Endodermal cell (in vitro differentiated cells): ENCODE measurements around the gene LAIR1. TPM values are rescaled to one million over a fixed set of nuclear protein-coding genes. Genes with fewer than 3 reads are reported as not detected.

Experiments used
- DNase-seq: peaks from one replicate; pipeline ENCODE4 v3.0.0-alpha.2; 2017
- H3K27ac ChIP-seq: 2 replicates; pipeline ENCODE4 v1.5.1; 2013; ENCODE audit warnings: mild to moderate bottlenecking, low read depth, low read length, moderate library complexity
- H3K27me3 ChIP-seq: 2 replicates; pipeline ENCODE4 v1.6.1; 2013; ENCODE audit warnings: mild to moderate bottlenecking, low read length, moderate library complexity; ENCODE audit not compliant: insufficient read depth, control insufficient read depth, poor library complexity, severe bottlenecking
- H3K36me3 ChIP-seq: 2 replicates; pipeline ENCODE4 v1.7.0; 2013; ENCODE audit warnings: mild to moderate bottlenecking, low read length, moderate library complexity; ENCODE audit not compliant: control insufficient read depth, insufficient read depth
- H3K4me1 ChIP-seq: one replicate; pipeline ENCODE4 v1.7.0; 2013; ENCODE audit warnings: low read length; ENCODE audit not compliant: control insufficient read depth, insufficient read depth
- H3K4me3 ChIP-seq: 2 replicates; pipeline ENCODE4 v1.5.1; 2013; ENCODE audit warnings: mild to moderate bottlenecking, low read length, moderate library complexity
- H3K9ac ChIP-seq: 2 replicates; pipeline ENCODE4 v1.6.1; 2013; ENCODE audit warnings: mild to moderate bottlenecking, low read length, moderate library complexity; ENCODE audit not compliant: poor library complexity, severe bottlenecking; ENCODE audit errors: extremely low read depth
- H3K9me3 ChIP-seq: 2 replicates; pipeline ENCODE4 v1.6.1; 2013; ENCODE audit warnings: mild to moderate bottlenecking, low read length, moderate library complexity; ENCODE audit not compliant: control insufficient read depth
- H3K27ac Mint-ChIP-seq: 2 replicates; pipeline ENCODE4 v1.8.0; 2020; ENCODE audit warnings: mixed read lengths
- H3K27me3 Mint-ChIP-seq: 2 replicates; pipeline ENCODE4 v1.8.0; 2021; ENCODE audit warnings: mild to moderate bottlenecking, mixed read lengths; ENCODE audit not compliant: insufficient read depth
- H3K36me3 Mint-ChIP-seq: 2 replicates; pipeline ENCODE4 v1.8.0; 2020; ENCODE audit warnings: low read depth, mixed read lengths
- H3K4me1 Mint-ChIP-seq: 2 replicates; pipeline ENCODE4 v1.8.0; 2020; ENCODE audit warnings: mixed read lengths
- H3K4me3 Mint-ChIP-seq: 2 replicates; pipeline ENCODE4 v1.8.0; 2020; ENCODE audit warnings: mild to moderate bottlenecking, moderate library complexity, mixed read lengths
- H3K9me3 Mint-ChIP-seq: 2 replicates; pipeline ENCODE4 v1.8.0; 2020; ENCODE audit warnings: mild to moderate bottlenecking, mixed read lengths
- CTCF ChIP-seq: fragments of 200-600 bp; sonication (generic); conservative IDR thresholded peaks from 2 replicates; pipeline ENCODE4 v1.5.0; 2021; ENCODE audit warnings: antibody characterized with exemption, mild to moderate bottlenecking
- WGBS, 2 experiments: methylation state at CpG; one replicate each; pipeline versions ENCODE4 v1.1.5 to v1.1.7; 2013; ENCODE audit warnings: missing lambda C conversion rate in 2 of 2, mixed read lengths in 1 of 2; ENCODE audit not compliant: insufficient coverage in 1 of 2, insufficient read length in 1 of 2; 5-methylcytosine and 5-hydroxymethylcytosine counted together
- total RNA-seq, 2 donors: library from RNA; stranded (reverse); fragmentation: NEBNext Ultra II Directional in 1 of 2; extraction: Animal tissue kit (Norgen Biotek cat#: 25700) in 1 of 2; gene quantifications; 2 replicates in 1 of 2; 3 replicates in 1 of 2; pipeline ENCODE4 v1.2.1, GENCODE V29; 2021

LAIR1 gene
- total RNA-seq, 2 donors from 2014 or later, result not detected

GRCh38 chr19:54355675-54356074 is 9.1 kb downstream of the LAIR1 start:
- Histone ChIP-seq H3K9me3 (no peaks in the 10 kb centered on the region), H3K9ac (no peak overlapping the region), H3K27ac (no peak overlapping the region), H3K4me1 (no peaks in the 10 kb centered on the region), H3K4me3 (no peak overlapping the region), H3K36me3 (no peaks in the 10 kb centered on the region), H3K27me3 (no peaks in the 10 kb centered on the region)
- 95% methylated on average over 12 to 14 of the region's 14 CpGs for WGBS, 2 experiments
- H3K4me1 Mint-ChIP-seq, result no peaks in the 10 kb centered on the region
- no peaks in the 10 kb centered on the region for H3K9me3 Mint-ChIP-seq
- H3K27ac Mint-ChIP-seq, result no peak overlapping the region
- no peaks in the 10 kb centered on the region for H3K36me3 Mint-ChIP-seq
- TF ChIP-seq CTCF, result no peak
- no peak for DNase-seq
- H3K4me3 Mint-ChIP-seq, result no peak overlapping the region
- H3K27me3 Mint-ChIP-seq, result no peaks in the 10 kb centered on the region

GRCh38 chr19:54354761-54355160 is 10.0 kb downstream of the LAIR1 start:
- H3K4me1 Mint-ChIP-seq, result no peaks in the 10 kb centered on the region
- no peak for TF ChIP-seq CTCF
- no peaks in the 10 kb centered on the region for H3K9me3 Mint-ChIP-seq
- no peaks in the 10 kb centered on the region for H3K36me3 ChIP-seq
- H3K9me3 ChIP-seq, result no peaks in the 10 kb centered on the region
- H3K9ac ChIP-seq, result no peak overlapping the region
- H3K27ac ChIP-seq, result no peak overlapping the region
- no peaks in the 10 kb centered on the region for H3K4me1 ChIP-seq
- 84 to 91% methylated on average over 3 of the region's 3 CpGs for WGBS, 2 experiments
- H3K4me3 ChIP-seq, result no peak overlapping the region
- no peaks in the 10 kb centered on the region for H3K27me3 ChIP-seq
- DNase-seq, result no peak
- H3K4me3 Mint-ChIP-seq, result no peak overlapping the region
- no peaks in the 10 kb centered on the region for H3K36me3 Mint-ChIP-seq
- no peak overlapping the region for H3K27ac Mint-ChIP-seq
- no peaks in the 10 kb centered on the region for H3K27me3 Mint-ChIP-seq

- no peak for DNase-seq
- Histone ChIP-seq H3K9me3 (no peaks in the 10 kb centered on the region), H3K4me1 (no peaks in the 10 kb centered on the region), H3K36me3 (no peaks in the 10 kb centered on the region), H3K27me3 (no peaks in the 10 kb centered on the region), H3K4me3 (no peak overlapping the region), H3K27ac (no peak overlapping the region), H3K9ac (no peak overlapping the region)
- no peaks in the 10 kb centered on the region for H3K36me3 Mint-ChIP-seq
- 54 to 61% methylated on average over 3 of the region's 3 CpGs for WGBS, 2 experiments
- no peaks in the 10 kb centered on the region for H3K4me1 Mint-ChIP-seq
- H3K27me3 Mint-ChIP-seq, result peaks cover 10% of the 10 kb centered on the region
- H3K27ac Mint-ChIP-seq, result no peak overlapping the region
- no peak overlapping the region for H3K4me3 Mint-ChIP-seq
- TF ChIP-seq CTCF, result no peak
- no peaks in the 10 kb centered on the region for H3K9me3 Mint-ChIP-seq
These were observed 12.2 kb downstream of the LAIR1 start for GRCh38 chr19:54352546-54352945.
